Hepatocyte (in vitro differentiated cells): ENCODE measurements around the gene MARS2. TPM values are rescaled to one million over a fixed set of nuclear protein-coding genes. Genes with fewer than 3 reads are reported as not detected.
A peak's percentile ranks its signal among the peaks of the same experiment; 100 is the strongest.
"Not testable (repeated sequence)": the region's sequence is repeated elsewhere in the genome, so short reads cannot be mapped to it uniquely, and the experiment has no call there.

Source experiments
- DNase-seq: peaks from one replicate; pipeline ENCODE4 v3.0.0-alpha.2; 2016; ENCODE audit warnings: low spot score
- H2AFZ ChIP-seq: fragments of 200-600 bp; sonication (generic); 2 replicates; pipeline ENCODE4 v1.6.0; 2016; ENCODE audit warnings: antibody characterized with exemption, mild to moderate bottlenecking
- H3K27ac ChIP-seq: fragments of 200-600 bp; sonication (generic); 2 replicates; pipeline ENCODE4 v1.5.1; 2016; ENCODE audit warnings: mild to moderate bottlenecking
- H3K27me3 ChIP-seq: fragments of 200-600 bp; sonication (generic); 2 replicates; pipeline ENCODE4 v1.6.1; 2016
- H3K36me3 ChIP-seq: fragments of 200-600 bp; sonication (generic); replicated peaks from 2 replicates; pipeline ENCODE4 v1.5.1; 2016; ENCODE audit warnings: low read depth; ENCODE audit not compliant: insufficient read depth
- H3K4me1 ChIP-seq: fragments of 200-600 bp; sonication (generic); 2 replicates; pipeline ENCODE4 v1.5.1; 2016; ENCODE audit warnings: mild to moderate bottlenecking, moderate library complexity; ENCODE audit not compliant: insufficient read depth
- H3K4me2 ChIP-seq: fragments of 200-600 bp; sonication (generic); 2 replicates; pipeline ENCODE4 v1.6.0; 2016
- H3K4me3 ChIP-seq: fragments of 200-600 bp; sonication (generic); 2 replicates; pipeline ENCODE4 v1.5.1; 2016; ENCODE audit warnings: mild to moderate bottlenecking
- H3K79me2 ChIP-seq: fragments of 200-600 bp; sonication (generic); 2 replicates; pipeline ENCODE4 v1.6.0; 2017; ENCODE audit warnings: mild to moderate bottlenecking
- H3K9me2 ChIP-seq: fragments of 200-600 bp; sonication (generic); replicated peaks from 2 replicates; pipeline ENCODE4 v1.6.0; 2017; ENCODE audit warnings: mild to moderate bottlenecking; ENCODE audit not compliant: insufficient read depth
- H3K9me3 ChIP-seq: fragments of 200-600 bp; sonication (generic); 2 replicates; pipeline ENCODE4 v1.5.1; 2016; ENCODE audit warnings: low read depth, mild to moderate bottlenecking
- H4K20me1 ChIP-seq: fragments of 200-600 bp; sonication (generic); 2 replicates; pipeline ENCODE4 v1.6.0; 2016; ENCODE audit warnings: mild to moderate bottlenecking; ENCODE audit not compliant: insufficient read depth, poor library complexity, severe bottlenecking
- EZH2 ChIP-seq: fragments of 200-600 bp; sonication (generic); IDR thresholded peaks from 2 replicates; pipeline ENCODE4 v1.6.1; 2016; ENCODE audit warnings: antibody characterized with exemption, mild to moderate bottlenecking, borderline replicate concordance
- EZH2phosphoT487 ChIP-seq: fragments of 200-600 bp; sonication (generic); IDR thresholded peaks from one replicate; pipeline ENCODE4 v1.6.1; 2018; ENCODE audit warnings: antibody characterized with exemption, mild to moderate bottlenecking, low read depth, moderate library complexity; ENCODE audit not compliant: unreplicated experiment, severe bottlenecking
- WGBS: methylation state at CpG from one replicate; pipeline ENCODE4 v1.1.6; 2016; ENCODE audit warnings: low lambda C conversion rate; ENCODE audit errors: missing lambda C conversion rate; 5-methylcytosine and 5-hydroxymethylcytosine counted together
- polyA plus RNA-seq: library from polyadenylated mRNA; unstranded; fragments of >200 nt; fragmentation: Nextera tagmentation; extraction: Ambion mirVana; gene quantifications from 2 replicates; pipeline ENCODE4 v1.2.1, GENCODE V29; 2016
- total RNA-seq: library from RNA; depleted of rRNA; stranded (reverse); fragments of >200 nt; gene quantifications from 2 replicates; pipeline ENCODE4 v1.2.3, GENCODE V29; 2014
- TF ChIP-seq, protein P1 (sequence below): fragments of 200-600 bp; sonication (generic); IDR thresholded peaks from 2 replicates; pipeline ENCODE4 v1.5.1; 2016; ENCODE audit warnings: antibody characterized with exemption, mild to moderate bottlenecking; ENCODE audit not compliant: poor library complexity

MARS2 gene
- total and polyA plus RNA-seq, 2 experiments from 2014 or later: 6.3 to 7.8 TPM

DNA sequence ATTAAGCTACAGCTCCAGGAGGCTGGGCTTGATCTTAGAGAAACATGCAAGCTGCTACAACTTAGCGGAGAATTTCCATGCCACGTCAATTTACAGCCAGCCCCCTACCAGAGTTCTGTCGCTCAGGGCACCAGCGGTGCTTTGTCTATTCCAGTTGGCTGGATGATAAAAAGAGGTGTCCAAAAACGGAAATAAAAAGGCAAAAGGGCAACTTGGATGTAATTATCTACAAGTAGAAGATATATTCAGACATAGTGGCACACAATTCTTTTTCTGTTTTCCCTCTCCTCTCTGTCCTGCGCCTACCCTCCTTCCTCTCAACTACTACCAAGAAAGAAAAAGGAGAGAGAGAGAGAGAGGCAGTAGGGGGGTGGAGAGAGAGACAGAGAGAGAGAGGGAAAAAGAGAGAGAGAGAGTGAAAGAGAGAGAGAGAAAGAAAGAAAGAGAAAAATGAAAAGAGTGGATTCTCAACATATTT lies 29.4 kb upstream of the MARS2 start:
- Histone ChIP-seq H2AFZ (peak overlapping the region; percentile 75), H3K4me1 (no peaks in the 10 kb centered on the region), H3K9me2 (no peaks in the 10 kb centered on the region), H3K27me3 (no peaks in the 10 kb centered on the region), H3K9me3 (no peaks in the 10 kb centered on the region), H4K20me1 (no peaks in the 10 kb centered on the region), H3K4me2 (peak overlapping the region; percentile 64), H3K27ac (peak overlapping the region; percentile 86), H3K79me2 (peaks cover 15% of the 10 kb centered on the region), H3K36me3 (no peaks in the 10 kb centered on the region), H3K4me3 (peak overlapping the region; percentile 33)
- 31% methylated on average over 6 of the region's 6 CpGs for WGBS
- TF ChIP-seq EZH2phosphoT487: no peak
- TF ChIP-seq, protein P1, sequence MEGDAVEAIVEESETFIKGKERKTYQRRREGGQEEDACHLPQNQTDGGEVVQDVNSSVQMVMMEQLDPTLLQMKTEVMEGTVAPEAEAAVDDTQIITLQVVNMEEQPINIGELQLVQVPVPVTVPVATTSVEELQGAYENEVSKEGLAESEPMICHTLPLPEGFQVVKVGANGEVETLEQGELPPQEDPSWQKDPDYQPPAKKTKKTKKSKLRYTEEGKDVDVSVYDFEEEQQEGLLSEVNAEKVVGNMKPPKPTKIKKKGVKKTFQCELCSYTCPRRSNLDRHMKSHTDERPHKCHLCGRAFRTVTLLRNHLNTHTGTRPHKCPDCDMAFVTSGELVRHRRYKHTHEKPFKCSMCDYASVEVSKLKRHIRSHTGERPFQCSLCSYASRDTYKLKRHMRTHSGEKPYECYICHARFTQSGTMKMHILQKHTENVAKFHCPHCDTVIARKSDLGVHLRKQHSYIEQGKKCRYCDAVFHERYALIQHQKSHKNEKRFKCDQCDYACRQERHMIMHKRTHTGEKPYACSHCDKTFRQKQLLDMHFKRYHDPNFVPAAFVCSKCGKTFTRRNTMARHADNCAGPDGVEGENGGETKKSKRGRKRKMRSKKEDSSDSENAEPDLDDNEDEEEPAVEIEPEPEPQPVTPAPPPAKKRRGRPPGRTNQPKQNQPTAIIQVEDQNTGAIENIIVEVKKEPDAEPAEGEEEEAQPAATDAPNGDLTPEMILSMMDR: peak; percentile 4
- peak; percentile 41 for DNase-seq

DNA sequence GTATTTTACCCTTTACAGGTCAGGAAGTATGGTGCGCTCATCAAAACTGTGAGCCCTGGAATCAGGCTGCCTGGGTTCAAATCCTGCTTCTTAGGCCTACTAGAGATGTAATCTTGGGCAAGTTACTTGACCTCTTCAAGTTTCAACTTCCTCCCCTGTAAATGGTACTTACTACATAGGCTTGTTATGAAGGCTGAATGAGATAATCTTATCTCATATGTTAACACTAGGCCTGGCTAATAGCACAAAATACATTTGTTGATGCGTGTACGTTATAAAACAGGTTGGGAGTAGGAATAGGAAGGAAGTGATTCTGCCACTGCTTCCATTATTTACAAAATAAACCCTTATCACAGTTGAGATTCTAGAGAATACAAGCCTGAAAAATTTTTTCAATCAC lies 28.1 kb upstream of the MARS2 start:
- Histone ChIP-seq H3K27me3 (no peaks in the 10 kb centered on the region), H3K4me2 (no peak overlapping the region), H3K79me2 (peaks cover 9% of the 10 kb centered on the region), H3K9me3 (no peaks in the 10 kb centered on the region), H3K36me3 (no peaks in the 10 kb centered on the region), H3K9me2 (no peaks in the 10 kb centered on the region), H2AFZ (no peak overlapping the region), H3K4me1 (no peaks in the 10 kb centered on the region), H3K4me3 (no peak overlapping the region), H4K20me1 (no peaks in the 10 kb centered on the region), H3K27ac (no peak overlapping the region)
- 74% methylated on average over 3 of the region's 3 CpGs for WGBS
- no peak for DNase-seq
- no peak for TF ChIP-seq EZH2phosphoT487
- no peak for TF ChIP-seq EZH2
- TF ChIP-seq, protein P1: no peak

DNA sequence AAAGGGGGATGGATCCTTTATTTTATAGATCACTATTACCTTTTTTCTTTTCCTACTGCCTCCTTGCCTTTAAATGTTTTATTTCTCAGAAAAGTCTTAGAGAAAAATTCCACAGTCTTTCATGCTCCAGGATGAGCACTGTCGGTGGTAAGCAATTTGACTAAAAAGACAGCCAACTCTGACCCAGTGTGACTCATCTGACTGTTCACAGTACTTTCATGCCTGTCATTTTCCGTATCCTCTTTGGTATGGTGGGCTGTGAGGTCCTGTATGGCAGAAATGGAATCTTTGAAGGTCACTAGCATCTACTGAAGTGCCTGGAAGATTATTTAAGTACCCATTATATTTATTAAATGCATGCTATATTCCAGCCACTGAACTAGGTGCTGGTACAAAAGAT lies 27.7 kb upstream of the MARS2 start:
- H3K4me2 ChIP-seq: no peak overlapping the region

DNA sequence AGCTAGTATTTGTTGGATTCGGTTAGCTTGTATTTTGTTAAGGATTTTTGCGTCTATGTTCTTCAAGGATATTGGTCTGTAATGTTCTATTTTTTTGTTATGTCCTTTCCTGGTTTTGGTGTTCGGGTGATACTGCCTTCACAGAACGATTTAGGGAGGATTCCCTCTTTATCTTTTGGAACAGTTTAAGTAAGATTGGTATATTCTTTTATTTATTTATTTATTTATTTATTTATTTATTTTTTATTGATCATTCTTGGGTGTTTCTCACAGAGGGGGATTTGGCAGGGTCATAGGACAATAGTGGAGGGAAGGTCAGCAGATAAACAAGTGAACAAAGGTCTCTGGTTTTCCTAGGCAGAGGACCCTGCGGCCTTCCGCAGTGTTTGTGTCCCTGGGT lies 10.0 kb upstream of the MARS2 start:
- H3K9me2 ChIP-seq, H3K4me1 ChIP-seq, H3K4me2 ChIP-seq, DNase-seq, H3K4me3 ChIP-seq, H3K36me3 ChIP-seq, H3K27ac ChIP-seq, H4K20me1 ChIP-seq, H3K9me3 ChIP-seq, H2AFZ ChIP-seq, H3K79me2 ChIP-seq, H3K27me3 ChIP-seq: not testable (repeated sequence)
- WGBS: 96% methylated on average over 4 of the region's 6 CpGs

More for the DNA sequence above, 27.7 kb upstream of the MARS2 start:
- Histone ChIP-seq H3K9me2 (no peaks in the 10 kb centered on the region), H3K9me3 (no peaks in the 10 kb centered on the region), H3K36me3 (no peaks in the 10 kb centered on the region), H2AFZ (no peak overlapping the region), H3K4me1 (no peaks in the 10 kb centered on the region), H3K79me2 (peaks cover 5% of the 10 kb centered on the region), H4K20me1 (no peaks in the 10 kb centered on the region), H3K27ac (no peak overlapping the region), H3K27me3 (no peaks in the 10 kb centered on the region), H3K4me3 (no peak overlapping the region)
- no peak for TF ChIP-seq EZH2
- TF ChIP-seq, protein P1: no peak
- no peak for TF ChIP-seq EZH2phosphoT487
- WGBS: 70% methylated on average over 2 of the region's 2 CpGs
- no peak for DNase-seq

DNA sequence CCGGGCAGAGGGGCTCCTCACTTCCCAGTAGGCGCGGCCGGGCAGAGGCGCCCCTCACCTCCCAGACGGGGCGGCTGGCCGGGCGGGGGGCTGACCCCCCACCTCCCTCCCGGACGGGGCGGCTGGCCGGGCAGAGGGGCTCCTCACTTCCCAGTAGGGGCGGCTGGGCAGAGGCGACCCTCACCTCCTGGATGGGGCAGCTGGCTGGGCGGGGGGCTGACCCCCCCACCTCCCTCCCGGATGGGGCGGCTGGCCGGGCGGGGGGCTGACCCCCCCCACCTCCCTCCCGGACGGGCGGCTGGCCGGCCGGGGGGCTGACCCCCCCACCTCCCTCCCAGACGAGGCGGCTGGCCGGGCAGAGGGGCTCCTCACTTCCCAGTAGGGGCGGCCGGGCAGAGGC lies 9.2 kb upstream of the MARS2 start:
- not testable (repeated sequence) for H3K4me1 ChIP-seq, H2AFZ ChIP-seq, H3K9me2 ChIP-seq, H3K9me3 ChIP-seq, H3K4me3 ChIP-seq, H3K27me3 ChIP-seq, DNase-seq, H3K36me3 ChIP-seq, H3K27ac ChIP-seq, H4K20me1 ChIP-seq, H3K79me2 ChIP-seq, H3K4me2 ChIP-seq
- no CpG with 5 or more reads among the region's 30 CpGs for WGBS

DNA sequence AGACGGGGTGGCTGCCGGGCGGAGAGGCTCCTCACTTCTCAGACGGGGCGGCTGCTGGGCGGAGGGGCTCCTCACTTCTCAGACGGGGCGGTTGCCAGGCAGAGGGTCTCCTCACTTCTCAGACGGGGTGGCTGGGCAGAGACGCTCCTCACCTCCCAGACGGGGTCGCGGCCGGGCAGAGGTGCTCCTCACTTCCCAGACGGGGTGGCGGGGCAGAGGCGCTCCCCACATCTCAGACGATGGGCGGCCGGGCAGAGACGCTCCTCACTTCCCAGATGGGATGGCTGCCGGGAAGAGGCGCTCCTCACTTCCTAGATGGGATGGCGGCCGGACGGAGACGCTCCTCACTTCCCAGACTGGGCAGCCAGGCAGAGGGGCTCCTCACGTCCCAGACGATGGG lies 8.6 kb upstream of the MARS2 start:
- not testable (repeated sequence) for H3K4me2 ChIP-seq, DNase-seq, H3K9me2 ChIP-seq, H2AFZ ChIP-seq, H4K20me1 ChIP-seq, H3K79me2 ChIP-seq, H3K4me3 ChIP-seq, H3K27me3 ChIP-seq, H3K4me1 ChIP-seq, H3K9me3 ChIP-seq, H3K27ac ChIP-seq, H3K36me3 ChIP-seq
- no CpG with 5 or more reads among the region's 29 CpGs for WGBS

DNA sequence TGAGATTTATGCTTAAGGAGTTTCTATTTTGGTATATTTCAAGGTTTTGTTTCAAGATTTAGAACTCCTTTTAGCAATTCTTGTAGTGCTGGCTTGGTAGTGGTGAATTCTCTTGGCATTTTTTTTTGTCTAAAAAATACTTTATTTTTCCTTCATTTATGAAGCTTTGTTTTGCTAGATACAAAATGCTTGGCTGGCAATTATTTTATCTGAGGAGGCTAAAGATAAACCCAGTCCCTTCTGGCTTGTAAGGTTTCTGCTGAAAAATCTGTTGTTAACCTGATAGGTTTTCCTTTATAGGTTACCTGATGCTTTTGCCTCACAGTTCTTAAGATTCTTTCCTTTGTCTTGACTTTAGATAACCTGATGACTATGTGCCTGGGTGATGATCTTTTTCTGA lies 5.4 kb upstream of the MARS2 start:
- H3K36me3 ChIP-seq, H3K4me3 ChIP-seq, H3K4me2 ChIP-seq, H3K9me3 ChIP-seq, H3K4me1 ChIP-seq, H3K27me3 ChIP-seq, H3K9me2 ChIP-seq, H3K27ac ChIP-seq, DNase-seq, H2AFZ ChIP-seq, H4K20me1 ChIP-seq, H3K79me2 ChIP-seq: not testable (repeated sequence)
